AG09319 (cell line): Measurements from ENCODE around the gene ACTMAP.

ENCODE experiments used
- DNase-seq: peaks from one replicate; pipeline ENCODE4 v3.0.0-alpha.2; 2010; ENCODE audit warnings: low read depth; ENCODE audit errors: extremely low read depth
- CTCF ChIP-seq: IDR thresholded peaks from 2 replicates; pipeline ENCODE4 v1.5.1; 2011; ENCODE audit warnings: low read depth, mild to moderate bottlenecking, inconsistent platforms, low read length, moderate library complexity

Gene ACTMAP

GRCh38 chr19:40695881-40696280 lies 54.4 kb downstream of the ACTMAP start:
- no peak for DNase-seq

GRCh38 chr19:40693896-40694295 lies 56.4 kb downstream of the ACTMAP start:
- DNase-seq = no peak
- TF ChIP-seq CTCF = no peak

More at GRCh38 chr19:40695881-40696280, 54.4 kb downstream of the ACTMAP start:
- TF ChIP-seq CTCF = no peak

GRCh38 chr19:40693150-40693788 lies 57.0 kb downstream of the ACTMAP start:
- DNase-seq = no peak
- no peak for TF ChIP-seq CTCF

- TF ChIP-seq CTCF = no peak
- DNase-seq = no peak
Observed at GRCh38 chr19:40692212-40692551, 58.1 kb downstream of the ACTMAP start.

GRCh38 chr19:40691421-40692211 lies 58.7 kb downstream of the ACTMAP start:
- no peak for TF ChIP-seq CTCF
- no peak for DNase-seq
